Ascending aorta (tissue), 2 donors: ENCODE data around the gene SEC24D. TPM values are rescaled to one million over a fixed set of nuclear protein-coding genes. Genes with fewer than 3 reads are reported as not detected.
A peak's percentile ranks its signal among the peaks of the same experiment; 100 is the strongest.

Experiments used
- DNase-seq, 2 donors: peaks; one replicate each; pipeline ENCODE4 v3.0.0-alpha.2; 2019; ENCODE audit warnings: low spot score in 2 of 2
- H3K27ac ChIP-seq, 2 donors: fragments of 200-600 bp; sonication (generic); one replicate each; pipeline ENCODE4 v1.5.1; 2016 to 2017; ENCODE audit warnings: mild to moderate bottlenecking in 1 of 2
- H3K27me3 ChIP-seq: fragments of 200-600 bp; sonication (generic); one replicate; pipeline ENCODE4 v1.5.1; 2017
- H3K36me3 ChIP-seq, 2 donors: fragments of 200-600 bp; sonication (generic); one replicate each; pipeline ENCODE4 v1.5.1; 2016
- H3K4me1 ChIP-seq, 2 donors: fragments of 200-600 bp; sonication (generic); one replicate each; pipeline ENCODE4 v1.5.1; 2016 to 2017; ENCODE audit warnings: mild to moderate bottlenecking in 1 of 2
- H3K4me3 ChIP-seq, 2 donors: fragments of 200-600 bp; sonication (generic); one replicate each; pipeline ENCODE4 v1.5.1; 2016 to 2017; ENCODE audit warnings: mild to moderate bottlenecking in 1 of 2
- H3K9me3 ChIP-seq, 2 donors: fragments of 200-600 bp; sonication (generic); one replicate each; pipeline ENCODE4 v1.5.1; 2016
- CTCF ChIP-seq, 3 experiments: fragments of 200-600 bp in 2 of 3; fragments of 450-650 bp in 1 of 3; sonication (generic) in 2 of 3; IDR thresholded peaks; one replicate each; pipeline ENCODE4 v1.5.1; 2016 to 2019; ENCODE audit warnings: antibody characterized with exemption in 3 of 3, mild to moderate bottlenecking in 1 of 3, moderate library complexity in 1 of 3
- intact Hi-C: fragments of 100-400 bp; cut with DNase I; formaldehyde crosslinking; loops from one replicate; pipeline ENCODE4 v1.15.1; 2023
- total RNA-seq: library from RNA; depleted of rRNA; stranded (reverse); fragments of >200 nt; gene quantifications from one replicate; pipeline ENCODE4 v1.1.0, GENCODE V29; 2016

The SEC24D gene
- total RNA-seq, 1 donor from 2014 or later, result 108 TPM

- Histone ChIP-seq H3K27ac (no peak overlapping the region), H3K4me1 (no peaks in the 10 kb centered on the region), H3K4me3 (no peak overlapping the region), H3K36me3 (no peaks in the 10 kb centered on the region), H3K27me3 (no peaks in the 10 kb centered on the region), H3K9me3 (no peaks in the 10 kb centered on the region)
- no peak for TF ChIP-seq CTCF (IDR thresholded peaks at IDR 0.05)
- intact Hi-C loops, result no loop called here
- no peak for DNase-seq
Measured at GRCh38 chr4:118842055-118842454, 6.1 kb upstream of the SEC24D start.

DNA sequence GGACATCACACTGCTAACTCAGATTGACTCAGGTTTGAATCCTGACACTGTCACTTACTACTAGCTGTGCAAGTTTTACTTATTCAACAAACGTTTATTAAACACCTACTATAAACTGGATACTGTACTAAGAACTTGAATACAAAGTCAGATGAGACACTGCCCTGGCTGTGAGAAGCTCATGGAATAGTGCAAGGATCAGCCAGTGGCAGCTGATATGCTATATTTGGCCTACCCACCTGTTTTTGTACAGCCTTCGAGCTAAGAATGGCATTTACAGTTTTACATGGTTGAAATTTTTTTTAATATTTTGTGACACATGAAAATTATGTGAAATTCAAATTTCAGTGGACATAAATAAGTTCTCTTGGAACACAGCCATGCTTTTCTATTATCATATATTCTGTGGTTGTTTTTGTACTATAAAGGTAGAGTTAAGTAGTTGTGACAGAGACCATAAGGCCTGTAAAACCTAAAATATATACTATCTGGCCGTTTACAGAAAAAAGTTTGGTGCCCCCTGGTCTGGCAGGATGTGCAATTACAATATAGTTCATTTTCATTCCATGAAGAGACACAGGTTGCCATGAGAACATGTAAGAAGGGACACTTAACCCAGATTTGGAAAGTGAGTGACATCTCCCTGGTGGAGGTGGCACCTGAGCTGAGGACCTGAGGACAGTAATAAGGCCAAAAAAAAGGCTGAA is 3.4 kb upstream of the SEC24D start:
- no peak for DNase-seq
- H3K9me3 ChIP-seq, result no peaks in the 10 kb centered on the region
- intact Hi-C loops, result loop anchor here (5.0 kb wide), 1 partner anchor 67 kb away; no protein-coding TSS in a partner anchor
- H3K4me3 ChIP-seq, result no peak overlapping the region
- no peak for TF ChIP-seq CTCF (IDR thresholded peaks at IDR 0.05)
- H3K27me3 ChIP-seq, result no peaks in the 10 kb centered on the region
- peaks cover 0 to 3% of the 10 kb centered on the region in 2 donors for H3K4me1 ChIP-seq
- no peak overlapping the region for H3K27ac ChIP-seq
- no peaks in the 10 kb centered on the region for H3K36me3 ChIP-seq

- H3K27ac ChIP-seq, result no peak overlapping the region
Measured at GRCh38 chr4:118837121-118837507, 1.2 kb upstream of the SEC24D start.

GRCh38 chr4:118836301-118837120 is 585 bp upstream of the SEC24D start:
- no peaks in the 10 kb centered on the region for H3K9me3 ChIP-seq
- peak in 1 of 3 experiments; percentile 1 for TF ChIP-seq CTCF (IDR thresholded peaks at IDR 0.05)
- H3K27ac ChIP-seq, result peak overlapping the region; percentile 99
- H3K4me3 ChIP-seq, result peak overlapping the region; percentile 97 to 98
- H3K36me3 ChIP-seq, result peaks cover 16 to 19% of the 10 kb centered on the region in 2 donors
- intact Hi-C loops, result loop anchor here (1.0 to 5.0 kb wide), 4 partner anchors 30 to 132 kb away; no protein-coding TSS in a partner anchor
- no peaks in the 10 kb centered on the region for H3K27me3 ChIP-seq
- peak in 1 of 2 donors; percentile 83 for DNase-seq
- H3K4me1 ChIP-seq, result peaks cover 0 to 20% of the 10 kb centered on the region in 2 donors

More at GRCh38 chr4:118837121-118837507, 1.2 kb upstream of the SEC24D start:
- Histone ChIP-seq H3K4me3 (peak overlapping the region in 1 of 2 donors; percentile 98), H3K4me1 (peaks cover 0 to 14% of the 10 kb centered on the region in 2 donors), H3K27me3 (no peaks in the 10 kb centered on the region), H3K36me3 (peaks cover 10 to 13% of the 10 kb centered on the region in 2 donors), H3K9me3 (no peaks in the 10 kb centered on the region)
- DNase-seq, result no peak
- TF ChIP-seq CTCF (IDR thresholded peaks at IDR 0.05), result no peak
- intact Hi-C loops, result loop anchor here (2.0 to 5.0 kb wide), 3 partner anchors 30 to 132 kb away; no protein-coding TSS in a partner anchor

GRCh38 chr4:118834960-118835569 is 861 bp downstream of the SEC24D start:
- H3K9me3 ChIP-seq, result no peaks in the 10 kb centered on the region
- peaks cover 0 to 29% of the 10 kb centered on the region in 2 donors for H3K4me1 ChIP-seq
- intact Hi-C loops, result loop anchor here (5.0 kb wide), 1 partner anchor 63 kb away; no protein-coding TSS in a partner anchor
- DNase-seq, result peak; percentile 35 to 89
- peaks cover 18 to 23% of the 10 kb centered on the region in 2 donors for H3K36me3 ChIP-seq
- peak overlapping the region; percentile 99 for H3K27ac ChIP-seq
- peak overlapping the region; percentile 97 to 98 for H3K4me3 ChIP-seq
- TF ChIP-seq CTCF (IDR thresholded peaks at IDR 0.05), result no peak
- H3K27me3 ChIP-seq, result no peaks in the 10 kb centered on the region
